GM12878 (cell line): ENCODE results near the gene HJURP. TPM values are rescaled to one million over a fixed set of nuclear protein-coding genes. Genes with fewer than 3 reads are reported as not detected.

Experiments used
- ATAC-seq: fragments of 200-7000 bp; cut with Tn5 transposase; 3 replicates; pipeline ENCODE4 v1.9.1; 2020; ENCODE audit warnings: mild to moderate bottlenecking, moderate library complexity
- BruUV-seq: library from RNA; stranded (reverse); fragments of 400-500 nt; replicated peaks from 2 replicates; lab custom pipeline; 2021; lab: Mats Ljungman, UMichigan
- CTCF ChIA-PET: fragments of 300-600 bp; sonication (Branson Sonifier 250); formaldehyde crosslinking; extraction: SDS; loops from one replicate; lab custom pipeline; 2021; ENCODE audit warnings: inconsistent platforms; lab: Yijun Ruan, JAX
- POLR2A ChIA-PET: fragments of 350-600 bp; formaldehyde crosslinking; extraction: SDS; loops from one replicate; lab custom pipeline; 2021; ENCODE audit warnings: inconsistent platforms; lab: Charles Lee
- RAD21 ChIA-PET: fragments of 300-600 bp; sonication (Branson Sonifier 250); formaldehyde crosslinking; loops from one replicate; lab custom pipeline; 2023; ENCODE audit warnings: antibody characterized with exemption; ENCODE audit not compliant: unreplicated experiment; lab: Charles Lee
- SMC1A ChIA-PET: fragments of 300-600 bp; sonication (Branson Sonifier 250); formaldehyde crosslinking; loops from one replicate; lab custom pipeline; 2023; ENCODE audit not compliant: unreplicated experiment, uncharacterized antibody; lab: Charles Lee
- DNase-seq: peaks from one replicate; pipeline ENCODE4 v3.0.0-alpha.2; 2011; ENCODE audit warnings: low read depth, low spot score
- FAIRE-seq: peaks from 3 replicates; lab custom pipeline; 2011; peaks lifted over from hg19 to GRCh38; lab: Jason Lieb, UNC
- H2AFZ ChIP-seq: 2 replicates; pipeline ENCODE4 v1.6.0; 2011; ENCODE audit warnings: low read depth, low read length, control low read depth; ENCODE audit not compliant: control insufficient read depth
- H3K27ac ChIP-seq: 2 replicates; pipeline ENCODE4 v1.5.1; 2011; ENCODE audit warnings: control low read depth; ENCODE audit not compliant: control insufficient read depth, insufficient read depth
- H3K27me3 ChIP-seq, 2 experiments: replicated peaks in 1 of 2; 2 replicates each; pipeline versions ENCODE4 v1.6.0 to v1.6.1; 2011; ENCODE audit warnings: low read length in 1 of 2; ENCODE audit not compliant: control insufficient read depth in 2 of 2, insufficient read depth in 2 of 2
- H3K36me3 ChIP-seq, 2 experiments: 2 replicates each; pipeline ENCODE4 v1.5.1; 2011; ENCODE audit warnings: low read length in 1 of 2; ENCODE audit not compliant: control insufficient read depth in 2 of 2, insufficient read depth in 2 of 2
- H3K4me1 ChIP-seq: 2 replicates; pipeline ENCODE4 v1.6.1; 2011; ENCODE audit warnings: mild to moderate bottlenecking, low read length, moderate library complexity, mixed read lengths; ENCODE audit not compliant: control insufficient read depth, insufficient read depth
- H3K4me2 ChIP-seq: 2 replicates; pipeline ENCODE4 v1.6.0; 2011; ENCODE audit warnings: control low read depth; ENCODE audit not compliant: control insufficient read depth, insufficient read depth
- H3K4me3 ChIP-seq: fragments of 200-600 bp; sonication (generic); 2 replicates; pipeline ENCODE4 v1.5.1; 2016
- H3K79me2 ChIP-seq: 2 replicates; pipeline ENCODE4 v1.6.0; 2011; ENCODE audit warnings: low read length; ENCODE audit not compliant: control insufficient read depth, insufficient read depth
- H3K9ac ChIP-seq: 2 replicates; pipeline ENCODE4 v1.8.0; 2011; ENCODE audit warnings: low read length, control low read depth, mixed read lengths; ENCODE audit not compliant: control insufficient read depth, insufficient read depth
- H3K9me3 ChIP-seq: replicated peaks from 3 replicates; pipeline ENCODE4 v1.5.1; 2011; ENCODE audit warnings: mild to moderate bottlenecking, low read length; ENCODE audit not compliant: control insufficient read depth, insufficient read depth
- H4K20me1 ChIP-seq: 2 replicates; pipeline ENCODE4 v1.6.0; 2011; ENCODE audit not compliant: control insufficient read depth, insufficient read depth
- CBX3 ChIP-seq: fragments of 200-600 bp; sonication (generic); IDR thresholded peaks from 2 replicates; pipeline ENCODE4 v1.6.1; 2016; ENCODE audit warnings: low read depth, borderline replicate concordance
- CHD1 ChIP-seq: IDR thresholded peaks from 2 replicates; pipeline ENCODE4 v1.6.1; 2012; ENCODE audit warnings: low read depth, low read length, improper control_type of control experiment
- DPF2 ChIP-seq: fragments of 450-650 bp; IDR thresholded peaks from 2 replicates; pipeline ENCODE4 v1.6.1; 2017; ENCODE audit warnings: mild to moderate bottlenecking
- RAD51 ChIP-seq: fragments of 450-650 bp; IDR thresholded peaks from 2 replicates; pipeline ENCODE4 v1.6.1; 2016; ENCODE audit warnings: moderate library complexity, mild to moderate bottlenecking, inconsistent platforms
- TCF3 ChIP-seq: IDR thresholded peaks from 2 replicates; pipeline ENCODE4 v1.6.1; 2012; ENCODE audit warnings: low read depth, mild to moderate bottlenecking, low read length, borderline replicate concordance; ENCODE audit not compliant: insufficient read depth
- YY1 ChIP-seq: IDR thresholded peaks from 2 replicates; pipeline ENCODE4 v1.6.1; 2011; ENCODE audit warnings: low read depth, mild to moderate bottlenecking, low read length
- ZBED1 ChIP-seq: IDR thresholded peaks from 2 replicates; pipeline ENCODE4 v1.6.1; 2016; ENCODE audit warnings: borderline replicate concordance
- ZBTB11 ChIP-seq: fragments of 450-650 bp; formaldehyde crosslinking; IDR thresholded peaks from 2 replicates; pipeline ENCODE4 v1.5.0; 2022; ENCODE audit warnings: mild to moderate bottlenecking, missing genetic modification characterization
- WGBS: methylation state at CpG from one replicate; pipeline ENCODE4 v1.1.6; 2016; ENCODE audit warnings: low lambda C conversion rate; ENCODE audit not compliant: insufficient replicate concordance, insufficient coverage; ENCODE audit errors: missing lambda C conversion rate; 5-methylcytosine and 5-hydroxymethylcytosine counted together
- in situ Hi-C: fragments of 300-500 bp; cut with MboI; formaldehyde crosslinking; loops from 9 replicates; pipeline ENCODE4 v1.14.3; 2018; ENCODE audit warnings: mixed read lengths
- intact Hi-C: fragments of 100-400 bp; cut with micrococcal nuclease; formaldehyde crosslinking; loops from one replicate; pipeline ENCODE4 v1.14.2; 2022; ENCODE audit not compliant: unreplicated experiment
- polyA plus RNA-seq, 11 experiments: library from polyadenylated mRNA; depleted of rRNA in 4 of 11; unstranded in 6 of 11; stranded (reverse) in 5 of 11; fragments of >200 nt; fragmentation: Nextera tagmentation in 4 of 11; fragmentation: Illumina TruSeq in 1 of 11; extraction: Ambion mirVana in 4 of 11; extraction: Trizol in 1 of 11; gene quantifications; 1 replicate in 1 of 11; 2 replicates in 10 of 11; pipeline versions ENCODE4 v1.2.1 to v1.2.3, GENCODE V29; 2011 to 2016; ENCODE audit warnings: inconsistent platforms in 2 of 11, missing spikeins in 2 of 11, low read depth in 1 of 11
- total RNA-seq, 4 experiments: library from RNA; depleted of rRNA in 3 of 4; stranded (reverse); fragments of >200 nt in 3 of 4; fragmentation: Illumina TruSeq in 1 of 4; extraction: Trizol in 1 of 4; gene quantifications; 2 replicates each; pipeline versions ENCODE4 v1.2.1 to v1.2.3, GENCODE V29; 2013 to 2021
- TF ChIP-seq, protein P1 (sequence below): IDR thresholded peaks from 2 replicates; pipeline ENCODE4 v1.6.1; 2011; ENCODE audit warnings: borderline replicate concordance, low read depth, mild to moderate bottlenecking, moderate library complexity, mixed read lengths, low read length; ENCODE audit not compliant: insufficient read depth; ENCODE audit errors: extremely low read length

HJURP gene
- total and polyA plus RNA-seq, 10 of the 15 experiments (the other 5 are each of a cell fraction or from before 2014, with no cell fraction given), result 12.7 to 68.9 (median 44.4) TPM

GRCh38 chr2:233829193-233830110, 24.9 kb downstream of the HJURP start:
- CTCF ChIA-PET, result no interaction called here
- H3K9ac ChIP-seq, result no peak overlapping the region
- intact Hi-C loops, result no loop called here
- TF ChIP-seq CBX3 (no peak), DPF2 (no peak), YY1 (no peak), ZBTB11 (no peak), RAD51 (no peak), ZBED1 (no peak), TCF3 (no peak), CHD1 (no peak)
- TF ChIP-seq, protein P1, sequence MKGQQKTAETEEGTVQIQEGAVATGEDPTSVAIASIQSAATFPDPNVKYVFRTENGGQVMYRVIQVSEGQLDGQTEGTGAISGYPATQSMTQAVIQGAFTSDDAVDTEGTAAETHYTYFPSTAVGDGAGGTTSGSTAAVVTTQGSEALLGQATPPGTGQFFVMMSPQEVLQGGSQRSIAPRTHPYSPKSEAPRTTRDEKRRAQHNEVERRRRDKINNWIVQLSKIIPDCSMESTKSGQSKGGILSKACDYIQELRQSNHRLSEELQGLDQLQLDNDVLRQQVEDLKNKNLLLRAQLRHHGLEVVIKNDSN, result no peak
- no TSS peak for BruUV-seq
- no peak overlapping the region for H3K27ac ChIP-seq
- H3K4me3 ChIP-seq, result no peak overlapping the region
- no peaks in the 10 kb centered on the region for H3K9me3 ChIP-seq
- SMC1A ChIA-PET, result interaction anchor here (0.9 kb wide), 1 partner anchor 9 kb away, joined by 3 read pairs; no protein-coding TSS in a partner anchor
- POLR2A ChIA-PET, result interaction anchor here (0.5 kb wide), 1 partner anchor 1187 kb away, joined by 6 read pairs; no protein-coding TSS in a partner anchor
- no peaks in the 10 kb centered on the region for H3K27me3 ChIP-seq
- no peak overlapping the region for H2AFZ ChIP-seq
- no peaks in the 10 kb centered on the region for H3K79me2 ChIP-seq
- no peaks in the 10 kb centered on the region for H4K20me1 ChIP-seq
- RAD21 ChIA-PET, result no interaction called here
- in situ Hi-C loops, result no loop called here
- no peak overlapping the region for H3K4me2 ChIP-seq
- FAIRE-seq (no peak), ATAC-seq (no peak), DNase-seq (no peak)
- H3K36me3 ChIP-seq, result peaks cover 2 to 8% of the 10 kb centered on the region in 2 experiments; a peak in 2 of 4 replicates
- no peaks in the 10 kb centered on the region for H3K4me1 ChIP-seq
- WGBS, result 59% methylated on average over 15 of the region's 15 CpGs
